HUES6 (cell line): Measurements from ENCODE around the gene CDC37L1.

Experiments
- H3K27ac ChIP-seq: 2 replicates; pipeline ENCODE4 v1.7.0; 2013; ENCODE audit warnings: low read depth, mild to moderate bottlenecking, low read length, inconsistent platforms
- H3K27me3 ChIP-seq: 2 replicates; pipeline ENCODE4 v1.6.1; 2013; ENCODE audit warnings: low read length; ENCODE audit not compliant: control insufficient read depth, insufficient read depth
- H3K36me3 ChIP-seq: 2 replicates; pipeline ENCODE4 v1.6.1; 2013; ENCODE audit warnings: low read length; ENCODE audit not compliant: control insufficient read depth, insufficient read depth
- H3K4me1 ChIP-seq: 2 replicates; pipeline ENCODE4 v1.6.1; 2013; ENCODE audit warnings: low read length; ENCODE audit not compliant: control insufficient read depth, insufficient read depth
- H3K4me3 ChIP-seq: 2 replicates; pipeline ENCODE4 v1.5.1; 2013; ENCODE audit warnings: low read depth, low read length
- H3K9ac ChIP-seq: one replicate; pipeline ENCODE4 v1.6.1; 2013; ENCODE audit warnings: mild to moderate bottlenecking, low read length
- H3K9me3 ChIP-seq: 2 replicates; pipeline ENCODE4 v1.6.1; 2013; ENCODE audit warnings: low read depth, low read length; ENCODE audit not compliant: control insufficient read depth, insufficient read depth

CDC37L1 gene

DNA sequence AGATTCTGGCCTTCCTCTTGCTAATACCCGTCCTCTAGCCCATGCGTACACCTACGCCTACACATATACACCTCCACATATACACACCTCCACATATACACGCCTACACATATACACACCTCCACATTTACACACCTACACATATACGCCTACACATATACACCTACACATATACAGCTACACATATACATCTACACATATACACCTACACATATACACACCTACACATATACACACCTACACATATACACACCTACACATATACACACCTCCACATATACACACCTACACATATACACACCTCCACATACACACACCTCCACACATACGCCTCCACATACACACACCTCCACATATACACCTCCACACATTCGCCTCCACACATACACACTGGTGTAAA, 34.5 kb downstream of the CDC37L1 start:
- no peak overlapping the region for H3K4me3 ChIP-seq
- no peaks in the 10 kb centered on the region for H3K27me3 ChIP-seq
- H3K4me1 ChIP-seq: no peaks in the 10 kb centered on the region
- H3K27ac ChIP-seq: no peak overlapping the region
- no peaks in the 10 kb centered on the region for H3K9me3 ChIP-seq
- H3K36me3 ChIP-seq: peaks cover 68% of the 10 kb centered on the region
- no peak overlapping the region for H3K9ac ChIP-seq

DNA sequence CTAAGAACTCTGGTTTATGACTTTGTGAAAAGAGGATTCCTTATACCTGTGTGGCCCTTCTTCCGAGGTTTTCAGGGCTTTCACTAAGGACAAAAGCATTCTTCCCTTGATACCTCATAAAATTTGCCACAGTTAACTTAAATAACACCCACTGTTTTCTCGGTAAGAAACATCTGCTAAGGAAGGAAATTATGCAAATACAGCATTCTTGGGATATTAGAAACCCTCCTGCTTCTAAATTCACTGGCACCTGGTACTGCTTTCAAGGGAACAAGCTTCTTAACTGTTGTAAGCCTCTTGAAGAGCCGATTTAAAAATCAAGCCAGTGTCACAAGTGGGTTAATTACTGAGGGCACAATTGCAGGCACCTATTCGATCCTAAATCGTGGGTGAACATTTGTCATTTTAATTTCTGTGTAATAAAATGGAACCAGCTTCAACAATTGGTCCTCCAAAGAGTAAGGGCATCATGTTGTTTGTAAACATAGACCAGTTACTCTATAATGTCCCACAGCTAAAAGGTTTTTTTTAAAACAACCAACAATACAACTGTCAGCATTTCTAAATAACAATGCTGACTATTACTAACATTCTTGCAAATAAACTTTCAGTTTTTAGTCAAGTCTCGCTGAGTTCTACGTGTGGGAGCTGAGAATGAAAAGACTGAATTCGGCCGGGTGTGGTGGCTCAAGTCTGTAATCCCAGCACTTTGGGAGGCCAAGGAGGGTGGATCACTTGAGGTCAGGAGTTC, 35.1 kb downstream of the CDC37L1 start:
- H3K9me3 ChIP-seq: no peaks in the 10 kb centered on the region
- no peaks in the 10 kb centered on the region for H3K27me3 ChIP-seq
- no peaks in the 10 kb centered on the region for H3K4me1 ChIP-seq
- peaks cover 71% of the 10 kb centered on the region for H3K36me3 ChIP-seq
- no peak overlapping the region for H3K4me3 ChIP-seq
- H3K9ac ChIP-seq: no peak overlapping the region
- no peak overlapping the region for H3K27ac ChIP-seq

DNA sequence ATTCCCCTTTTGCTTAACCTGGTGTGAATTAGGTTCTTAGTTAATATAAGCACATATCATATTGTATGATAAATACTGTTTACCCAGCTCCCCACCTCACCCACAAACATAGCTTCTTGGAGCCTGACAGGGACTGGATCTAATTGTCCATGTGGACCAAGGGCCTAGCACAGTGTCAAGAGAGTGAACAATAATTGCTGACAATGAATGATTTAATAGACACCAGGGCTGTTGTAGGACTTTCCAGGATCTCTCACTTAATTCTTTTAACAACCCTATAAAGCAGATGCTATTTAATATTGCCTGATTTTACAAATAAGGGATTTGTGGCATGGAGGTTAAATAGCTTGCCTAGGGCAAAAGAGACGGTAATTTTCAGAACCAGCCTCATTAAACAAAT, 36.8 kb downstream of the CDC37L1 start:
- Histone ChIP-seq H3K36me3 (peaks cover 70% of the 10 kb centered on the region), H3K9me3 (no peaks in the 10 kb centered on the region), H3K27ac (no peak overlapping the region), H3K4me1 (no peaks in the 10 kb centered on the region), H3K9ac (no peak overlapping the region), H3K27me3 (no peaks in the 10 kb centered on the region), H3K4me3 (no peak overlapping the region)

DNA sequence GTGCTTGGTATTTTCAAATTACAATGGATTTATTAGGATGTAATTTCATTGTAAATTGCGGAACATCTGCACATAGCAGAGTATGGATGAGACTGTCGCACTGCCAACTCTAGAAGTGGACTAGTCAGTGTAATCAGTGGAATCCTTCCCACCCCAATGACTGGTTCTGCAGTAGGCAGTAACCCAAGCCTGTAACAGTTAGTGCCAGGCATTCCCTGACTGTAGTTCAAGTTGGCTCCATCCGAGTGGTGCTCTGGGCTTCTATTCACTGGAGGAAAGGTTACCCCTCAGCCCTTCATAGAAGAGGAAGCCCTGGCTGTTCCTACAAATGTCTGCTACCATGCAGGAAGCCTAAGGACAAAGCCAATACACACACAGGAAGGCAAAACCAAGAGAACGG, 38.4 kb downstream of the CDC37L1 start:
- no peaks in the 10 kb centered on the region for H3K4me1 ChIP-seq
- no peaks in the 10 kb centered on the region for H3K27me3 ChIP-seq
- no peaks in the 10 kb centered on the region for H3K9me3 ChIP-seq
- peaks cover 80% of the 10 kb centered on the region for H3K36me3 ChIP-seq
- H3K9ac ChIP-seq: no peak overlapping the region
- H3K4me3 ChIP-seq: no peak overlapping the region
- no peak overlapping the region for H3K27ac ChIP-seq

DNA sequence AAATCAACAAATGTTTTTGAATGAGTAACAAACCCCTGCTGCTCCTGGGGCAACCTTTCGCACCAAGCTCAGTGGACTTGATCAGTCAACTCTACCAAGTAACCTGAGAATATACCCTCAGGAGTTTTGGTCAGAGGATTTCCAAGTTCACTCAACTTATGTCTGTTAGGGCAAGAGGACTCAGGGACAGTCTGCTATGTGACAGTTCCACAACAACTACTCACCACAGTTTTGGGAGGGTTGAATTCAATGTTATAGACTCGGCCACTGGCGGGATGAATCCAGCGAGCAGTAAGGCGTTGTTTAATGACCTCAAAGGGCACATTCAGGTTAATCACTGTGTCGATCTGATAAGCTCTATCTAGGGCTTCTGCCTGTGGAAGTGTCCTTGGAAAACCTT, 39.5 kb downstream of the CDC37L1 start:
- Histone ChIP-seq H3K9me3 (no peaks in the 10 kb centered on the region), H3K4me3 (no peak overlapping the region), H3K9ac (no peak overlapping the region), H3K27ac (no peak overlapping the region), H3K4me1 (no peaks in the 10 kb centered on the region), H3K36me3 (peaks cover 70% of the 10 kb centered on the region), H3K27me3 (no peaks in the 10 kb centered on the region)

DNA sequence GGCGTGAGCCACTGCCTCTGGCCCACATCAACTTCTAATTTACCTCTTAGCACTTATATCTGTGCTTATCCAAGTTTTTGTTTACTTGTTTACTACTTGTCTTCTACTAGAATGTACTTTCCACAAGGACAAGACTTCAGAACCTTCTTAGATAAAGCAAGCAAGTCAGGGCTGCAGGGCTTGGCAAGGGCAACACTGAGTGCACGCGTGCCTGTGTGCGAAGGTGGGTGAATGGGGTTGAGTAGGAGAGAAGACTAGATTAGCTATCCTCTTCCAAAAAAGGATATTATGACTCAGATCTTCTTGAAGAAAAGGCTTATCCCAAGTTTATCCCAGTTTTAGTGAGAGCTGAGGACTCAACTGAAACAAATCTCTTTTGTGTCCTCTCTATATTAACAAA, 42.4 kb downstream of the CDC37L1 start:
- Histone ChIP-seq H3K4me1 (no peaks in the 10 kb centered on the region), H3K27ac (no peak overlapping the region), H3K27me3 (no peaks in the 10 kb centered on the region), H3K36me3 (peaks cover 54% of the 10 kb centered on the region), H3K4me3 (no peak overlapping the region), H3K9ac (no peak overlapping the region), H3K9me3 (no peaks in the 10 kb centered on the region)

DNA sequence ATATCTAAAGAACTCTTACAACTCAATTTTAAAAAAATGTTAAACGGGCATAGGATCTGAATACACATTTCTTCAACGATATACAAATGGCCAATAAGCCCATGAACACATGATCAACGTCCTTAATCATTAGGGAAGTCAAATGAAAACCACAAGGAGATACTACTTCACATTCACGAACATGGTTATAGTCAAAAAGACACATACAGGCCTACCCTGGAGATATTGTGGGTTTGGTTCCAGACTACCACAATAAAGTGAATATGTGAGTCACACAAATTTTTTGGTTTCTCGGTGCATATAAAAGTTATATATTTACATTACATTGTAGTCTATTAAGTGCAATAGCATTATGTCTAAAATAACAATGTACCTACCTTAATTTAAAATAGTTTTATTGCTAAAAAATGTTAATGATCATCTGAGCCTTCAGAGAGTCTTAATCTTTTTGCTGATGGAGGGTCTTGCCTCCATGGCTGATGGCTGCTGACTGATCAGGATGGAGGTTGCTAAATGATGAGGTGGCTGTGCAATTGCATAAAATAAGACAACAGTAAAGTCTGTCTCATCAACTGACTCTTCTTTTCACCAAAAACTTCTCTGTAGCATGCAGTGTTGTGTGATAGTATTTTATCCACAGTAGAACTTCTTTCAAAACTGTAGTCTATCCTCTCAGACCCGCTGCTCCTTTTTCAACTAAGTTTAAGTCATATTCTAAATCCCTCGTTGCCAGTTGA, 46.5 kb downstream of the CDC37L1 start:
- no peak overlapping the region for H3K9ac ChIP-seq
- H3K4me1 ChIP-seq: no peaks in the 10 kb centered on the region
- H3K9me3 ChIP-seq: no peaks in the 10 kb centered on the region
- H3K4me3 ChIP-seq: no peak overlapping the region
- no peaks in the 10 kb centered on the region for H3K27me3 ChIP-seq
- peaks cover 22% of the 10 kb centered on the region for H3K36me3 ChIP-seq
- H3K27ac ChIP-seq: no peak overlapping the region

DNA sequence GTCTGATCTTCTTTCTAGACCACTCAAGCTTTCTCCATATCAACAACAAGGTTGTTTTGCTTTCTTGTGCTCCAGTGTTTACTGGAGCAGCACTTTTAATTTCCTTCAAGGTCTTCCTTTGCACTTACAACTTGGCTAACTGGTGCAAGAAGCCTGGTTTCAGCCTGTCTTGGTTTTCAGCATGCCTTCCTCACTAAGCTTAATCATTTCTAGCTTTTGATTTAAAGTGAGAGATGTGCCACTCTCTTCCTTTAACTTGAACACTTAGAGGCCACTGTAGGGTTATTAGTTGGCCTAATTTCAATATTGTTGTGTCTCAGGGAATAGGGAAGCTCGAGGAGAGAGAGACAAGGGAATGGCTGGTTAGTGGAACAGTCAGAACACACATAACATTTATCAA, 48.2 kb downstream of the CDC37L1 start:
- peaks cover 10% of the 10 kb centered on the region; the same call in 1 of the 2 replicates for H3K36me3 ChIP-seq
- H3K9ac ChIP-seq: no peak overlapping the region
- no peak overlapping the region for H3K4me3 ChIP-seq
- H3K4me1 ChIP-seq: no peaks in the 10 kb centered on the region
- no peaks in the 10 kb centered on the region for H3K9me3 ChIP-seq
- no peaks in the 10 kb centered on the region for H3K27me3 ChIP-seq
- H3K27ac ChIP-seq: no peak overlapping the region

DNA sequence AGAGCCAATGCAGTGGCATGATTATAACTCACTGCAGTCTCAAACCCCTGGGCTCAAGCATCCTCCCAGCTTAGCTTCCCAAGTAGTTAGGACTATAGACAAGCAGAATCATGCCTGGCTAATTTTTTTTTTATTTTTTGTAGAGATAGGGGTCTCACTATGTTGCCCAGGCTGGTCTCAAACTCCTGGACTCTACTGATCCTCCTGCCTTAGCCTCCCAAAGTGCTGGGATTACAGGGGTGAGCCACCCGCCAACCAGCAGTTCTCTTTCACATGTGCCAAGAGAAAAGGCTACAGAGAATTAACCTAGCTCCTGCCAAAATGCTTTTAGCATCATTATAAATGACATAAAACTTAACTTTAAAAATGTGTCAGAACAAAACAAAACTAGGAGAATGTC, 53.5 kb downstream of the CDC37L1 start:
- no peaks in the 10 kb centered on the region for H3K4me1 ChIP-seq
- no peak overlapping the region for H3K4me3 ChIP-seq
- no peaks in the 10 kb centered on the region for H3K9me3 ChIP-seq
- no peak overlapping the region for H3K27ac ChIP-seq
- no peaks in the 10 kb centered on the region for H3K36me3 ChIP-seq
- H3K9ac ChIP-seq: no peak overlapping the region
- no peaks in the 10 kb centered on the region for H3K27me3 ChIP-seq

DNA sequence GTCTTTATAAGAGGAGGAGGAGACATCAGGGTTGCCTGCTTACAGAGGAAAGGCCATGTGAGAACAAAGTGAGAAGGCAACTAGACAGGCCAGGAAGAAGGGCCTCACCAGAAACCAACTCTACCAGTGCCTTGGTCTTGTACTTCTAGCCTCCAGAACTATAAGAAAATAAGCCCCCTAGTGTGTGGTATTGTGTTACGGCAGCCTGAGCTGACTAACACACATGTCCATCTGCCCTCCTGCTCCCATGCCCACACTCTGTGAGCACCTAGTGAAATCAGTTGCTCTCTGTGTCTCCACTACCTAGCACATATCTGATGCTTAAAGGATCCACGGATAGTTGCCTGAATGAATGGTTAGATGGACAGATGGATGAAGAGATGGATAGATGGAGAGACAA, 54.8 kb downstream of the CDC37L1 start:
- H3K4me3 ChIP-seq: no peak overlapping the region
- no peaks in the 10 kb centered on the region for H3K27me3 ChIP-seq
- no peaks in the 10 kb centered on the region for H3K36me3 ChIP-seq
- peaks cover 5% of the 10 kb centered on the region for H3K4me1 ChIP-seq
- no peak overlapping the region for H3K27ac ChIP-seq
- H3K9me3 ChIP-seq: no peaks in the 10 kb centered on the region
- no peak overlapping the region for H3K9ac ChIP-seq

DNA sequence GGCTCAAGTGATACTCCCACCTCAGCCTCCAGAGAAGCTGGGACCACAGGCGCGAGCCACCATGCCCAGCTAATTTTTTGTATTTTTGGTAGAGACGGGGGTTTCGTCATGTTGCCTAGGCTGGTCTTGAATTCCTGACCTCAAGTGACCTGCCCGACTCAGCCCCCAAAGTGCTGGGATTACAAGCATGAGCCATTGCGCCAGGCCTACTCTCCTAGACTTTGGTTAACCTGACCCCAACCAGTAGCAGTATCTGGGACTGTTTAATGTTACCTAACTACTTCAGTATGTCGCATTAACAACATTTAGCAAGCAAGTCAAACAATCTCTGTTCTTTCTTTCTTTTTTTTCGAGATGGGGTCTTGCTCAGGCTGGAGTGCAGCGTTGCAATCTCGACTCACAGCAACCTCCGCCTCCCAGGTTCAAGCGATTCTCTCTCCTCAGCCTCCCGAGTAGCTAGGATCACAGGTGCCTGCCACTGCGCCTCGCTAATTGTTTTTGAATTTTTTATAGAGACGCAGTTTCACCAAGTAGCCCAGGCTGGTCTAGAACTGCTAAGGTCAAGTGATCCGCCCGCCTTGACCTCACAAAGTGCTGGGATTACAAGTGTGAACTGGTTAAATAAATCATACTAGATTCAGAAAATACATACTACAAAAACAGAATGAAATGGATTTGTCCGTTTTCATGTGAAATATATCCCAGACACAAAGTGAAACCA, 59.7 kb downstream of the CDC37L1 start:
- peaks cover 25% of the 10 kb centered on the region for H3K4me1 ChIP-seq
- H3K27me3 ChIP-seq: no peaks in the 10 kb centered on the region
- H3K4me3 ChIP-seq: peak overlapping the region; percentile 98
- H3K27ac ChIP-seq: no peak overlapping the region
- H3K36me3 ChIP-seq: no peaks in the 10 kb centered on the region
- H3K9ac ChIP-seq: no peak overlapping the region
- no peaks in the 10 kb centered on the region for H3K9me3 ChIP-seq
